SK-N-DZ (cell line): ENCODE data around the gene IRF5. TPM values are rescaled to one million over a fixed set of nuclear protein-coding genes. Genes with fewer than 3 reads are reported as not detected.

ENCODE experiments used
- DNase-seq: peaks from one replicate; pipeline ENCODE4 v3.0.0-alpha.2; 2015; ENCODE audit warnings: low spot score
- polyA plus RNA-seq, 2 experiments: library from polyadenylated mRNA; depleted of rRNA; stranded (reverse); fragments of >200 nt; gene quantifications; 2 replicates each; pipeline ENCODE4 v1.2.3, GENCODE V29; 2014

IRF5 gene, protein sequence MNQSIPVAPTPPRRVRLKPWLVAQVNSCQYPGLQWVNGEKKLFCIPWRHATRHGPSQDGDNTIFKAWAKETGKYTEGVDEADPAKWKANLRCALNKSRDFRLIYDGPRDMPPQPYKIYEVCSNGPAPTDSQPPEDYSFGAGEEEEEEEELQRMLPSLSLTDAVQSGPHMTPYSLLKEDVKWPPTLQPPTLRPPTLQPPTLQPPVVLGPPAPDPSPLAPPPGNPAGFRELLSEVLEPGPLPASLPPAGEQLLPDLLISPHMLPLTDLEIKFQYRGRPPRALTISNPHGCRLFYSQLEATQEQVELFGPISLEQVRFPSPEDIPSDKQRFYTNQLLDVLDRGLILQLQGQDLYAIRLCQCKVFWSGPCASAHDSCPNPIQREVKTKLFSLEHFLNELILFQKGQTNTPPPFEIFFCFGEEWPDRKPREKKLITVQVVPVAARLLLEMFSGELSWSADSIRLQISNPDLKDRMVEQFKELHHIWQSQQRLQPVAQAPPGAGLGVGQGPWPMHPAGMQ
- polyA plus RNA-seq (2014; cell fraction: cytosol; rRNA removed): 0.29 and 0.68 TPM in 2 replicates
- polyA plus RNA-seq (2014; cell fraction: nucleus; rRNA removed): 0.85 and 5.3 TPM in 2 replicates

DNA sequence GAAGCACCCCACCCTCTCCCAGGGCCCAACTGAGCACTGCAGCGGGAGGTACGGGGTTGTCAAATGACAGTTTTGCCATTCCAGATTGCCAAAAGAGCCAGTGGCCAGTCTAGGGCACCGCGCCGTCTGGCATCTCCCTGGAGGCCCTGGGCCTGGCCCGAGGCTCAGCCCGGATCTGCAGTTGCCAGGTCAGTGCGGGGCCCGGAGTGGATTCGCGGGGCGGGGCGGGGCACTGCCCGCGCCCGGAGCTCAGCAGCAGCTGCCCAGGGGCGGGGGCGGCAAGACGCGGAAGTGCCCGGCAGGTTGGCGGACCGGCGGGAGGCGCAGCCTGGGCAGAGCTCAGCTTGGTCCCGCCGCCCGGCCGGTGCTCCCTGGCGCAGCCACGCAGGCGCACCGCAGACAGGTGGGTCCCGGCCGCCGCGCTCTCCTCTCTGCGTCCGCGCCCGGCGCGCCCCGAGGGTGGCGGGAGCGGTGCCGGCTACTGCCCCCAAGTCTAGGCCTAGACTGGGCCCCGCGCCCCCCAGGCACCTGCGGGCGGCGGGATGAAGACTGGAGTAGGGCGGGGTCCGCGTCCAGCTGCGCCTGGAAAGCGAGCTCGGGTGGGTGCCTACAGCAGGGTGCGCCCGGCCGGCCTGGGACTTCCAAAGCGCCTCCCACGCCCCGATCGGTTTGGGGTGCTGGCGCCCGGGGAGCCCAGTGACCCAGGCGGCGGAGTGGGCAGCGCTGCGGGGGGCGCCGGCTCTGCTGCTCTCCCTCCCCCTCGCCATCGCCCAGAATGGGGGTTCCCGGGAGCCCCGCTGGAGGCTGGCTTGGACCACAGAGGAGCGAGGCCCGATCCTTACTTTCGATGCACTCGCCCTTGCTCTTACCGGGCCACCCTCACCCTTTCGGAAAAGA lies at the start of gene IRF5:
Gene IRF5 (plus strand): TSS at position 281 of the 897 bp plus-strand sequence. CDS start 4,155 bp downstream, outside the sequence.
- DNase-seq: no peak

DNA sequence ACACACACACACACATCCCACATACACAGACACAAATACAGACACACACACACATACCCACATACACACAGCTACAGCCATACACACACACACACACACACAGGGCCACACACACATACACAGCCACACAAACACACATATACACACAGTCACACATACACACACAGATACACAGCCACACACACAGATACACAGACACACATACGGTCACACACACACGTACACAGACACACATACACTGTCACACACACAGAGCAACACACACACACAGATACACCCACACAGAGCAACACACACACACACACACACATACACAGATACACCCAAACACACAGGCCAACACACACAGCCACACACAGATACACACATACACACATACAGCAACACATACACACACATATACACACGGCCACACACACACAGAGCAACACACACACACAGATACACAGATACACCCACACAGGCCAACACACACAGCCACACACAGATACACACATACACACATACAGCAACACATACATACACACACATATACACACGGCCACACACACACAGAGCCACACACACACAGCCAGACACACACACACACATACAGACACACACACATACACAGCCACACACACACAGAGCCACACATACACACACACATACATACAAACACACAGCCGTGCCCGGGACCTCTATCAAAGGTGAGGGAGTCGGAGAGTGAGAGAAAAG lies 49.5 kb upstream of the IRF5 start:
- no peak for DNase-seq

DNA sequence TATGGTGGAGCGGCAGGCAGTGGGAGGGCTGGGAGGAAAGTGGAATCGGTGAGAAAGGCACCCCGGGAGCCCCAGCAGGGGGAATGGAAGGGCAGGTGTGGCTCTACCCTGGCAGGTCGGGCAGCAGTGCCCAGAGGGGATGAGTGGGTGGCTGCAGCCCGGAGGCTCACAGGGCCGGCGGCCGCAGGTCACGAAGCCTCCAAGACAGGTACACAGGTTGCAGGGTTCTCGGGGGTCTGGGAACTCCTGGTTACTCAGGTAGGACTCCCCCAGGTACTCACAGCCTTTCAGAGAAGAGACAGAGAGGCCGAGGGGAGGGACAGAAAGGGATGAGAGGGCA lies 49.0 kb upstream of the IRF5 start:
- no peak for DNase-seq

DNA sequence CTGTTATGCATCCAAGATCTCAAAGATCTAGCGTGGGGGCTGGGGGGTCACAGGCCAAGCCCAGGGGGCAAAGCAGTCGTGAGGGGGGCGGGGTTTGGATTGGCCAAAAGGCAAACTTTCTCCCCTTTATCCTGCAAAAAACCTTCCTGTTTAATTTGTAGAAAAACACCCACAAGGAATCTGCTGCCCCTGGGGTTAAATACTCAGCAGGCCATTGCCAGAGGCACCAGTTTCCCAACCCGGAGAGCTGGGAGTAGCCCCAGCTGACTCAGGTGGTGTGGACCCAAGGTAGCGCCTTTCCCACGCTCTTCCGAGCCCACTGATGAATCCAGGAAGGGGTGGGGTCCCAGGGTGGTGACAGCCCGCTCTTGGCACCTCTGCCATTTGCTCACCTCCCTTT lies 48.6 kb upstream of the IRF5 start:
- no peak for DNase-seq

DNA sequence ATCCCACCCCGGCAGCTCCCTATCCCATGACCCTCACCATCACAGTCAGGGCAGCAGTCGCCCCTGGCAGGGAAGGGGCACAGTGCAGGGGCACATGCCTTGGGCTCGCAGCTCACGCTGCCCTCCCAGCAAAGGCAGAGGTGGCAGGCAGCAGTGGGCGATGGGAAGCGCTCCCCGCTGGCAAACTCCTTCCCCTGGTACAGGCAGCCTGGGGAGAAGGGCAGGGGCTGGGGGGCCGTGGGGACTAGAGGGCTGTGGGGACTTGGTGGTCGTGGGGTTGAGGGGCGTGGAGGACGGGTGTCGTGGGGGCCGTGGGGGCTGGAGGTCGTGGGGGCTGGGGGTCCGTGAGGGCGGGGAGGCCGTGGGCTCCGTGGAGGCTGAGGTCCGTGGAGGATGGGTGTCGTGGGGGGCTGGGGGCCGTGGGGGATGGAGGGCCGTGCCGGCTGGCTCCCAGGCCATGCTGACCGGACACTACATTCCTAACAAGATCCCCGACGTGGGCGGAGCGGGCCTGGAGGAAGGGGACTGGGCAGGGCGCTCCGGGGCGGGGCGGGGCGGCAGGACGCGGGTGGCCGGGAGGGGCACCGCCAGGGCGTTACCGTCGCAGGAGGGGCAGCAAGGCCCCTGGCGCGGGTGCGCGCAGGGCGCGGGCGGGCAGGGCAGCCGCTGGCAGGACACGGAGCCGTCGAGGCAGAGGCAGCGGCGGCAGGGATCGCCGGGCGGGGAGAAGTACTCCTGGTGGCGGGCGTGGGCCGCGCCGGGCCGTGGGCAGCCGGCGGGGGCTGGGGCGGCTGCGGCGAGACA lies 47.2 kb upstream of the IRF5 start:
- no peak for DNase-seq

DNA sequence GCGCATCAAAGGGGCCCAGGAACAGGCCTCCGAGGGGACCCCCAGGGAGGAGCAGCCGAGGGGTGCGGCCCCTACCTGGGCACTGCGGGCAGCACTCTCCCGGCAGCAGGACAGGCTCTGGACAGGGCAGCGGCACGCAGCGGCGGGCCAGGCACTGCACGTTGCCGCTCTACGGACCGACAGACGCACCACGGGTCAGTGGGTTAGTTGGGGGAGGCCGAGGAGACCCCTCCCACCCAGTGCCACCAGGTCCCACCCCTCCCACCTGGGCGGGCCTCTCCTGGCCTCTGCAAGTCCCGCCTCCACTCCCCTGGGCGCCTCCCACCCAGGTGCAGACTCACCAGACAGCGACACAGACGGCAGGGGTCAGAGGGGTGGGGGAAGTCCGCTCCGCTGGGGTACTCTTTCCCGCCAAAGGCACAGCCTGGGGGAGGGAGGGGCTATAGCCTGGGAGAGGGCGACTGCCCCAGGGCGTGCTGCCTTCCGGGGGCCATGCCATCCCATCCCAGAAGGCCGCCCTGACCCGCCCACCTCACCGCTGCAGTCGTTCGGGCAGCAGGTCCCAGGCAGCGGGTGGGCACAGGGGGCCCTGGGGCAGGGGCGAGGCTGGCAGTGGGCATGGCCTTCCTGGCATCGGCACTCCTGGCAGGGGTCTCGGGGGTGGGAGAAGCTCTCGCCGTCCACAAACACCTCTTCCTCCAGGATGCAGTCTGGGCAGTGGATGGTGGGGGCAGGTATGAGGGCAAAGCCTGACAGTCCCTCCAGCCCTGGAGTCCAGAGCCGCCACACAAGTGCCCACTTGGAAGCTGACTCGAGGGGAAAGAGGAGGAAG lies 46.4 kb upstream of the IRF5 start:
- DNase-seq: no peak

DNA sequence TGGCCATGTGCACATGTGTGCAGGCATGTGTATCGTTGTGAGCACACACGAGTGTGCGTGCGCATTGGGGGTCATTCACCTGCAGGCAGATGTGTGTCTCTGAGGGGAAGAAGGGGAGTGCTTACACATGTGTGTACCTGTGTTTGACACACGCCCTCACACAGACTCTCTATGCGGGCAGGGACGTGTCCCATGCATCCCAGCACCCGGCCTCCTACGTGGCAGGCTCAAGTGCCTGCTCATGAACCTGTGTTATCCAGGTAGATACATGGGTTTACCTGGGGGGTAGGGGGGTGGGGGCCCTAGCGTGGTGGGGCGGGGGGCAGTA lies 45.8 kb upstream of the IRF5 start:
- DNase-seq: no peak

DNA sequence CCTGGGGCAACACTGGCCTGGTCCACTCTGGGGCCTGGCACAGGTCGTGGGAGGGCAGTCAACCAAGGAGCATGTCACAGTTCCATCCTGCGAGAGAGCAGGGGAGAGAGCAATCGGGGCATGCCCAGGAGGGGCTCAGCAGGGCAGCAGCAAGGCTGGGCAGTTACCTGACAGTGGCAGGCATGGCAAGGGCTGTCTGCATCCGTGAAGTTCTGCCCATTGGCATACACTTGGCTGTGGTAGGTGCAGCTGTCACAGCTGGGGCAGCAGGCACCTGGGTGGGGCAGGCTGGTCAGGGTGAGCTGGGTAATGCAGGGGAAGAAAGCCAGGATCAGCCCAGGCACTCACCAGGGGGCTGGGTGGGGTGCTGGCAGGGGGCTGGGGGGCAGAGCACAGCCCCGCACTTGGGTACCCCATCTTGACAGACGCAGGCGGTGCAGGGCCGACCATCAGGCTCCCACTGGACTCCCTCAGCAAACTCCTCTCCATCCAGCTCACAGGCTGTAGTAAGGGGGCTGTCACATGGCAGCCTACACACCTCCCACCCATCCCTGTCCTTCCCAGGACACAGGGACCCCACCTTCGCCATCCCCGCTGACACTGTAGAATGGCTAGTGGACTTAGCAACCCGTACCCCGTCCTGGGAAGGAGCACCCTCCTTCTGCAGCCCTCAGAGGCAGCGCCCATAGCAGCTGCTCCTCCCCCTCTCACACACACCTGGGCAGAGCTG lies 45.0 kb upstream of the IRF5 start:
- no peak for DNase-seq

DNA sequence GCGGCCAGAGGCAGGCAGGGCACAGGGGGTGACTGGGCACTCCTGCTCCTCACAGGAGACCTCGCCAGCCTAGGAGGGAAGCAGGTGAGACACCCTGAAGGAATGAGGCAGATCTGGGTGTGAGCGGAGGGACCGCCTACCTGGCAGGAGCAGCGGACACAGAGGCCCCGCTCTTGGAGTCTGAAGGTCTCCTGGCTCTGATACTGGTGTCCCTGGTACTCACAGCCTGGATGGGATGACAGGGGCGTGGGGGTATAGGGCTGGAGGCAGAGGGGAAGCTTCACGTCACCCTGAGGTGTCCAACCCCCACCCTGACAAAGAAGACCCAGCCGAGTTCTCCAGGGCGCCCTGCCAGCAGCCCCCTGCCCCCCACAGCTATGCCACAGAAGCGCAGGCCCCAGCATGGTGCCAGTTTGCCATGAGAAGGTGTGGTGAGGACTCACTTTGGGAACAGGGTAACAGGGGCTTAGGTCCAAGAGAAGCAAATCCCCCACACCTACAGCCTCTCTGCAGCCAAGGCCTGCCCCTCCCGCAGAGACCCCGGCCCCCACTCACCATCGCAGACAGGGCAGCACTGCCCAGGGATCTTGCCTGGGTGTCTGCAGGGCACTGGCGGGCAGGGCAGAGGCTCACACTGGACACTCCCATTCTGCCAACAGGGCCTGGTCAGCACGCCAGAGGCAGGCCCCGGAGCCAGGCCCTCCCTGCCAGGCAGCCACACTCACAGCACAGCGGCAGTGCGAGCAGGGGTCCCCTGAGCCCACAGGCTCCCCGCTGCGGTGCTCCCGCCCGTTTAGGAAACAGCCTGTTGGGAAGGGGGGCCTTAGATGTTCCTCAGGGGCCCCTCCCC lies 44.3 kb upstream of the IRF5 start:
- no peak for DNase-seq

DNA sequence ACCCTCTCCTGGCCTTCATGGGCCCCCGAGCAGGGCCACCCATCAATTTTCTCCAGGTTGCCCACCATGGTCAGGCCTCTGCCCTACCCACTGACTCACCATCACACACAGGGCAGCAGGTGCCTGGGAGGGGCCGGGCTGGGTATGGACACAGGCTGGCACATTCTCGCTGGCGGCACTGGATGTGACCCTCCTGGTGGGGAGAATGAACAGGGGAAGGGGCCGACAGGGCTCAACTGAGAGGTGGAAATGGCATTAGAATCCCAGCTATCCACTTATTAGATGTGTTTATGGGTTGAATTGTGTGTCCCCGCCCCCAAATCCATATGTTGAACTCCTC lies 43.7 kb upstream of the IRF5 start:
- no peak for DNase-seq

DNA sequence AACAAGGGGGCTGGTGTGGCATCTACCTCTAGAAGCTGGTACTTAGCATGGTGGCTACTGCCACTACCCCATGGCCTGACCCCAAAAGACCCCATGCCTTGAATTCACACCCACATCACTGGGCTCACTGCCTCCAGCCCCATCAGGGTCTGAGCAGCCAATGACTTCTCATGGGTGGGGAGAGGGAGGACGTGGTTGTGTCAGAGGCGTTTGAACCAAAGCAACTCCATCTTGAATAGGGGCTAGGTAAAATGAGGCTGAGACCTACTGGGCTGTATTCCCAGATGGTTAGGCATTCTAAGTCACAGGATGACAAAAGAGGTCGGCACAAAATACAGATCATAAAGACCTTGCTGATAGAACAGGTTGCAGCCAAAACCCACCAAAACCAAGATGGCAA lies 42.4 kb upstream of the IRF5 start:
- no peak for DNase-seq

DNA sequence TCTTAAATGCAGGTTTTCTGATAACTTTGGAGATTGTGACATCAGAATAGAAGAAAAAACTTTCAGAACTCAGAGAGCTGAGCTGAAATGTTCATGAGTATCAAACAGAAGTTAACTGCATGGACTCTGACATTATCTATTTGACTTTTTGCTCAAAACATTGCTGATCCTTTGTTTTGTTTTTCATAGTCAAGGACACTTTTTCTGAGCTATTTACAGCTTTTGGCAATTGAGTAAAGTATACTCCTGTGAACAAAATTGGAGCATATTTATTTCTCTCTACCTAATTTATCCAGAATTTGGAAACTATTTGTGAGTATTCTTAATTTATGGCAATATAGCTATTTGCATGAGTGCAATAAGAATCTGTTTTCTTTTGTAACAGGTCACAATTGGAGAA lies 38.3 kb upstream of the IRF5 start:
- DNase-seq: no peak

DNA sequence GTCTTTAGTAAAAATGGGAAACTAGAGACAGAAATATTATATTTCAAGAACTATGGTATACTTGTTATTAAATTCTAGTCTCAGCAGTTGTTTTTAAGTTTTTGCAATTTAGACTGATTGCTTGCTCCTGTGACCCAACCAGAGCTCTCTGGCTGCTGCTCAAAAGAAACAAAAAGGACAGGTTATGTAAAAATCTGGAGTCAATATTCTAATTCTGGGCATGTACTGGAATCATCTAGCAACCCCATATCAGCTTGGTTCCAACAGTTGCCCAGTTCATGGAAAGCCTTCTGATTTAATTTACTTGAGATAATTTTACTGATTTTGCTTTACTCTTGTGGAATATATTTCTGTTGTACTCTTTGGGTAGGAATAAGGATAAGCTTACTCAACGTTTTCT lies 37.5 kb upstream of the IRF5 start:
- DNase-seq: no peak

DNA sequence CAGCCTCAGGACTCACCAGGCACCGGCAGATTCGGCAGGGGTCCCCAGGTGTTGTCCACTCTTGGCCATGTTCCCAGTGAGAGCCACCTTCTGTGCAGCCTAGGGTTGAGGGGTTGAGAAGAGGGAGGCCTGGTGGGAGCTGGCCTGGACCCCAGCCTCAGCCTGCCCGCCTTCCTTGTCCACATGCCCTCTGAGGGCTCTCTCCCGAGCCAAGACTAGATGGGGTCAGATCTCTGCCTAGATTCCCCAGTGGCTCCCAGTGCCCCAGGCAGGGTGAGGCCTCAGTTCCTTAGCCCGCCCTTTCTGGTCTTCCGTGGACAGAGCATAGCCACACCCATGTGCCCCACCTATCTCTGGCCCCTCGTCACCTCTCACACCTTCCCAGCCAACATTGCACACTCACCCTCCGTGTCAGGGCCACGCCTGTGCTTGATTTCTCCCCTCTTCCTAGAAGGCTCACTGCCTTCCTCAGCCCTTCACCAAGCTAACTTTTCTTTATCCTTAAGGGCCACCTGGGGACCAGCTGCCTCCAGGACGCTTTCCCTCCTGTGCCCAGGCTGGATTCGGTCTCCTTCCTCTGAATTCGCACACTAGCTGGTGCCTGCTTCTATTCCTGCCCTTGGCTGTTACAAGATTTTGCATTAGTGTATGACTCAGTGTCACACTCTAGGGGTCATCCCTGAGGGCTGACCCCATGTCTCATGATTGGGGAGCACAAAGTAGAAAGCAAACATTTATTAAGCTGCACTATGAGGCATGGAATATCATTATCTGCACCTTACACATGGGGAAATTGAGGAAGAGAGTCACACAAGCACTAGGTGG lies 34.8 kb upstream of the IRF5 start:
- DNase-seq: no peak

DNA sequence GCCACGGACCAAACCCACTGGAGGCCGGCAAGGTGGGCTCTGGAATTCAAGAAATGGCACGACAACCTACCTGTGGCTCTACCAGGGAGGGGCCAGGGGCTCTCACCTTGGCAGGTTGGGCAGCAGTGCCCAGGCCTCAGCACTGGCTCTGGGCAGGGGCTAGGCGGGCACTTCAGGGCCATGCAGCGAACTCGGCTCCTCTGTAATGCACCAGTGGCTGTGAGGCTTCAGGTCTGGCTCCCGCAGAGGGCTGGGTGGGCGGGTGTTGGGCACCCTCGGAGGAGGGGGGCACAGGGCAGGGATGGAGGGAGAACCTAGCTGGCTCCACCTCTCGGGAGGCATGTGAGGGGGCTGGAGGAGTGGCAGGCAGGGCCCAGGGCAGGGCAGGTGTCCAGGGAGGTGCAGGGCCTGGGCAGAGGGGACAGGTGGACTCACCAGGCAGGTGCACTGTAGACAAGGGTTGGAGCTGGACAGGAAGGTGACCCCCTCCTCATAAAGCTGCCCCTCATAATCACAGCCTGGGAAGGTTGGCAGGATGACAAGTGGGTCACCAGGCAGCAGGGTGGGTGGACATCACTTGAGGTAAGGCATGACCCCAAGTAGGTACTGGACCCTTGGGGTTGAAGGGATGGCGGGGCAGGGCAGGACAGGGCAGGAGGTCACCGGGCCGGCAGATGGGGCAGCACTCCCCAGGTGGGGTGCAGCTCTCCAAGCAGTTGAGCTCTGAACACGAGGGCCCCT lies 33.9 kb upstream of the IRF5 start:
- no peak for DNase-seq

DNA sequence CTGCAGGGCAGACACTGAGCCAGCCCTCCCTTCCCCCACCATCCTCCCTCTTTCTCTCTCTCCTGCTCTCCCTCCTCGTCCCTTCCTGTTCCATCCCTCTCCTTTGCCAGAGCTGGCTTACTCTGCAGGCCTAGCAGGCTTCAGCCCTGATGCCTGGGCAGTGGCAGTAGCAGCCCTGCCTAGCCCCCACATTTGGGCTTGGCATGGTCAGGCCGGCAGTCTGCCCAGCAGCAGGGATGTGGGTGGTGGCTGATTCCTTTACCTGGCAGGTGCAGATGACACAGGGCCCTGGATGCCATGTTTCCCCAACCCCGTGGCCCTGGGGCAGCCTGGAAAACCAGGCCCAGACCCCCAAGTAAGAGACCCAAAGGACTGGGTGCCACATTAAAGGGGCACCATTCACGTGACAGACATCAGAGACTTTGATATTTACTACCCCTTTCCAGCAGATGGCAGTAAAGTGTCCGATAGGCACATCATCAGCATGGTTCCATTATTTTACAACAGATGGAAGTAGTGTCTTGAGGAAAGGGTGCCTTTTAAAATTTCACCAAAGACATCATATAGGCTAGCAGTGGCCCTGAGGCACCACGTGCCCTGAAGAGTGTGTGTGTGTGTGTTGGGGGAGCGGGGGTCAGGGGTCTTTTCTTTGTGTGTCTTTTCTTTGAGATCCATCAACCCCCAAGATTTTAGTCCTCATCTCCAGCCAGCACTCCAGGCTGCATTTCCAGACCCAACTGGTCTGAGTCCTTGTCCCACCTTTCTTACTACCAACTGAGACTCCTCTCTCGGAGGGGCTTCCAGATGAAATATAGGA lies 33.1 kb upstream of the IRF5 start:
- peak; percentile 62 for DNase-seq
